ENCODE measurements around the gene EPAS1.

DNA sequence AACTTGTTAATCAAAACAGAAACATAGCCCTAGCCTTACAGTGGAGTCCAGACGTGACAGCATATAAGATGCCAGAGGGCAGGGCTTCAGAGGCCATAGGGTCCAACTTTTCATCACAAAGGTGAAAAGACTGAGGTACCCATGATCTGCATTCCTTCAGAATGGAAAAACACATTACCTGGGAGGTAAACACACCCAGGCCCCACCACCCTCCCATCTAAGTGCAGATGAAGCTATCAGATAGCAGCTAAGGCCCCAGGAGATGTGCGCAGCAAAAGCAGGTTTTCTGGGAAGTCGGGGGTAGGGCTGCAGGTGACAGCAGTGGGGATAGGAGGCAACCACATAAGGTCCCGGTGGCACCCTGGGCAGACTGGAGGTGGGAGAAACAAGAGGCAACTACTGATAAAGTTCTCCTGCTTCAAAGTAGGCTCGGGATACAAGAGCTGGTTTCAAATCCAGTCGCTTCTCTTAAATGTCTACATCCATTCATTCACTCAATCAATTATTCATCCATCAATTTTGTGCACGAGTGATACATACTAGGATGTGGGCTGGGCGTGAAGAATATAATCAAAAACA is 107.1 kb downstream of the EPAS1 start:
- TF ChIP-seq, protein P1, sequence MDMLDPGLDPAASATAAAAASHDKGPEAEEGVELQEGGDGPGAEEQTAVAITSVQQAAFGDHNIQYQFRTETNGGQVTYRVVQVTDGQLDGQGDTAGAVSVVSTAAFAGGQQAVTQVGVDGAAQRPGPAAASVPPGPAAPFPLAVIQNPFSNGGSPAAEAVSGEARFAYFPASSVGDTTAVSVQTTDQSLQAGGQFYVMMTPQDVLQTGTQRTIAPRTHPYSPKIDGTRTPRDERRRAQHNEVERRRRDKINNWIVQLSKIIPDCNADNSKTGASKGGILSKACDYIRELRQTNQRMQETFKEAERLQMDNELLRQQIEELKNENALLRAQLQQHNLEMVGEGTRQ (IDR thresholded peaks at IDR 0.05) = no peak
- TF ChIP-seq, protein P2, sequence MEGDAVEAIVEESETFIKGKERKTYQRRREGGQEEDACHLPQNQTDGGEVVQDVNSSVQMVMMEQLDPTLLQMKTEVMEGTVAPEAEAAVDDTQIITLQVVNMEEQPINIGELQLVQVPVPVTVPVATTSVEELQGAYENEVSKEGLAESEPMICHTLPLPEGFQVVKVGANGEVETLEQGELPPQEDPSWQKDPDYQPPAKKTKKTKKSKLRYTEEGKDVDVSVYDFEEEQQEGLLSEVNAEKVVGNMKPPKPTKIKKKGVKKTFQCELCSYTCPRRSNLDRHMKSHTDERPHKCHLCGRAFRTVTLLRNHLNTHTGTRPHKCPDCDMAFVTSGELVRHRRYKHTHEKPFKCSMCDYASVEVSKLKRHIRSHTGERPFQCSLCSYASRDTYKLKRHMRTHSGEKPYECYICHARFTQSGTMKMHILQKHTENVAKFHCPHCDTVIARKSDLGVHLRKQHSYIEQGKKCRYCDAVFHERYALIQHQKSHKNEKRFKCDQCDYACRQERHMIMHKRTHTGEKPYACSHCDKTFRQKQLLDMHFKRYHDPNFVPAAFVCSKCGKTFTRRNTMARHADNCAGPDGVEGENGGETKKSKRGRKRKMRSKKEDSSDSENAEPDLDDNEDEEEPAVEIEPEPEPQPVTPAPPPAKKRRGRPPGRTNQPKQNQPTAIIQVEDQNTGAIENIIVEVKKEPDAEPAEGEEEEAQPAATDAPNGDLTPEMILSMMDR (IDR thresholded peaks at IDR 0.05) = no peak
- TF ChIP-seq, protein P3, sequence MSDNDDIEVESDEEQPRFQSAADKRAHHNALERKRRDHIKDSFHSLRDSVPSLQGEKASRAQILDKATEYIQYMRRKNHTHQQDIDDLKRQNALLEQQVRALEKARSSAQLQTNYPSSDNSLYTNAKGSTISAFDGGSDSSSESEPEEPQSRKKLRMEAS (IDR thresholded peaks at IDR 0.05) = no peak
- no peak for TF ChIP-seq POLR2A (IDR thresholded peaks at IDR 0.05; ENCODE audit: low read length)
- TF ChIP-seq, protein P4, sequence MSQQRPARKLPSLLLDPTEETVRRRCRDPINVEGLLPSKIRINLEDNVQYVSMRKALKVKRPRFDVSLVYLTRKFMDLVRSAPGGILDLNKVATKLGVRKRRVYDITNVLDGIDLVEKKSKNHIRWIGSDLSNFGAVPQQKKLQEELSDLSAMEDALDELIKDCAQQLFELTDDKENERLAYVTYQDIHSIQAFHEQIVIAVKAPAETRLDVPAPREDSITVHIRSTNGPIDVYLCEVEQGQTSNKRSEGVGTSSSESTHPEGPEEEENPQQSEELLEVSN (IDR thresholded peaks at IDR 0.05; ENCODE audit: borderline replicate concordance, low read depth) = no peak
- TF ChIP-seq, protein P5, sequence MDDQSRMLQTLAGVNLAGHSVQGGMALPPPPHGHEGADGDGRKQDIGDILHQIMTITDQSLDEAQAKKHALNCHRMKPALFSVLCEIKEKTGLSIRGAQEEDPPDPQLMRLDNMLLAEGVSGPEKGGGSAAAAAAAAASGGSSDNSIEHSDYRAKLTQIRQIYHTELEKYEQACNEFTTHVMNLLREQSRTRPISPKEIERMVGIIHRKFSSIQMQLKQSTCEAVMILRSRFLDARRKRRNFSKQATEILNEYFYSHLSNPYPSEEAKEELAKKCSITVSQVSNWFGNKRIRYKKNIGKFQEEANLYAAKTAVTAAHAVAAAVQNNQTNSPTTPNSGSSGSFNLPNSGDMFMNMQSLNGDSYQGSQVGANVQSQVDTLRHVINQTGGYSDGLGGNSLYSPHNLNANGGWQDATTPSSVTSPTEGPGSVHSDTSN (IDR thresholded peaks at IDR 0.05) = no peak
